Liver (tissue), 9 donors: Measurements from ENCODE around the gene PRR5L. TPM values are rescaled to one million over a fixed set of nuclear protein-coding genes. Genes with fewer than 3 reads are reported as not detected.

ENCODE experiments used
- DNase-seq: peaks from one replicate; pipeline ENCODE4 v3.0.0-alpha.2; 2017; ENCODE audit warnings: low spot score
- H3K27ac ChIP-seq, 2 donors: one replicate each; pipeline ENCODE4 v1.7.0; 2013; ENCODE audit warnings: inconsistent platforms in 2 of 2, low read length in 2 of 2, control low read depth in 1 of 2, low read depth in 1 of 2, mild to moderate bottlenecking in 1 of 2
- H3K27me3 ChIP-seq, 4 donors: one replicate each; pipeline versions ENCODE4 v1.6.1 to v1.7.0; 2013; ENCODE audit warnings: low read length in 3 of 4, inconsistent platforms in 1 of 4, mild to moderate bottlenecking in 1 of 4, moderate library complexity in 1 of 4; ENCODE audit not compliant: control insufficient read depth in 4 of 4, insufficient read depth in 4 of 4
- H3K36me3 ChIP-seq, 4 donors: one replicate each; pipeline versions ENCODE4 v1.6.1 to v1.7.0; 2013; ENCODE audit warnings: low read length in 3 of 4, mild to moderate bottlenecking in 3 of 4, low read depth in 1 of 4, moderate library complexity in 1 of 4; ENCODE audit not compliant: control insufficient read depth in 4 of 4, insufficient read depth in 3 of 4
- H3K4me1 ChIP-seq, 4 donors: one replicate each; pipeline versions ENCODE4 v1.6.1 to v1.7.0; 2013; ENCODE audit warnings: low read length in 3 of 4, mild to moderate bottlenecking in 3 of 4, moderate library complexity in 1 of 4; ENCODE audit not compliant: control insufficient read depth in 4 of 4, insufficient read depth in 4 of 4
- H3K4me3 ChIP-seq, 3 donors: one replicate each; pipeline versions ENCODE4 v1.6.1 to v1.7.0; 2013; ENCODE audit warnings: low read length in 3 of 3, control low read depth in 1 of 3, low read depth in 1 of 3, mild to moderate bottlenecking in 1 of 3
- H3K9ac ChIP-seq, 2 donors: one replicate each; pipeline ENCODE4 v1.7.0; 2013; ENCODE audit warnings: low read length in 2 of 2, mild to moderate bottlenecking in 2 of 2, moderate library complexity in 2 of 2, control low read depth in 1 of 2, low read depth in 1 of 2
- H3K9me3 ChIP-seq, 4 donors: one replicate each; pipeline versions ENCODE4 v1.6.1 to v1.7.0; 2013; ENCODE audit warnings: low read length in 3 of 4; ENCODE audit not compliant: control insufficient read depth in 4 of 4
- ATF3 ChIP-seq: IDR thresholded peaks from 2 replicates; pipeline ENCODE4 v1.6.1; 2016; ENCODE audit warnings: antibody characterized with exemption
- CTCF ChIP-seq: fragments of 150-350 bp; IDR thresholded peaks from 2 replicates; pipeline ENCODE4 v1.5.1; 2017; ENCODE audit warnings: improper control_type of control experiment, low read depth, low read length; ENCODE audit not compliant: missing input control
- EGR1 ChIP-seq, 2 donors: IDR thresholded peaks; 2 replicates each; pipeline ENCODE4 v1.6.1; 2016 to 2018; ENCODE audit warnings: antibody characterized with exemption in 2 of 2, low read depth in 2 of 2
- FOXA1 ChIP-seq: IDR thresholded peaks from 2 replicates; pipeline ENCODE4 v1.6.1; 2016; ENCODE audit warnings: antibody characterized with exemption
- FOXA2 ChIP-seq: IDR thresholded peaks from 2 replicates; pipeline ENCODE4 v1.6.1; 2016; ENCODE audit warnings: antibody characterized with exemption
- GABPA ChIP-seq, 2 donors: IDR thresholded peaks in 1 of 2; conservative IDR thresholded peaks in 1 of 2; 2 replicates each; pipeline ENCODE4 v1.6.1; 2016; ENCODE audit warnings: antibody characterized with exemption in 2 of 2, mild to moderate bottlenecking in 1 of 2, moderate library complexity in 1 of 2
- HNF4G ChIP-seq: IDR thresholded peaks from 2 replicates; pipeline ENCODE4 v1.6.1; 2016; ENCODE audit warnings: antibody characterized with exemption
- JUND ChIP-seq, 2 donors: IDR thresholded peaks; 2 replicates each; pipeline ENCODE4 v1.6.1; 2016; ENCODE audit warnings: antibody characterized with exemption in 2 of 2
- MAX ChIP-seq: IDR thresholded peaks from 2 replicates; pipeline ENCODE4 v1.6.1; 2016; ENCODE audit warnings: antibody characterized with exemption
- NR2F2 ChIP-seq: IDR thresholded peaks from 2 replicates; pipeline ENCODE4 v1.6.1; 2016; ENCODE audit warnings: antibody characterized with exemption
- RAD21 ChIP-seq, 2 donors: IDR thresholded peaks; 2 replicates each; pipeline ENCODE4 v1.6.1; 2016; ENCODE audit warnings: antibody characterized with exemption in 2 of 2, mild to moderate bottlenecking in 2 of 2
- REST ChIP-seq: IDR thresholded peaks from 2 replicates; pipeline ENCODE4 v1.6.1; 2016; ENCODE audit warnings: antibody characterized with exemption, mild to moderate bottlenecking
- RXRA ChIP-seq, 2 donors: IDR thresholded peaks; 2 replicates each; pipeline ENCODE4 v1.6.1; 2017 to 2018; ENCODE audit warnings: antibody characterized with exemption in 2 of 2, mild to moderate bottlenecking in 1 of 2
- SP1 ChIP-seq: IDR thresholded peaks from 2 replicates; pipeline ENCODE4 v1.6.1; 2018; ENCODE audit warnings: antibody characterized with exemption, mild to moderate bottlenecking
- TAF1 ChIP-seq: conservative IDR thresholded peaks from 2 replicates; pipeline ENCODE4 v1.6.1; 2016; ENCODE audit warnings: antibody characterized with exemption, mild to moderate bottlenecking
- YY1 ChIP-seq: IDR thresholded peaks from 2 replicates; pipeline ENCODE4 v1.6.1; 2016; ENCODE audit warnings: antibody characterized with exemption, mild to moderate bottlenecking
- ZBTB33 ChIP-seq: IDR thresholded peaks from 2 replicates; pipeline ENCODE4 v1.6.1; 2016; ENCODE audit warnings: antibody characterized with exemption
- WGBS: extraction: QIAGEN DNeasy Blood & Tissue Kit; methylation state at CpG from one replicate; pipeline ENCODE4 v1.1.7; 2013; 5-methylcytosine and 5-hydroxymethylcytosine counted together
- polyA plus RNA-seq, 2 donors: library from polyadenylated mRNA; stranded (reverse) in 1 of 2; unstranded in 1 of 2; fragments of 200-250 nt in 1 of 2; fragments of >200 nt in 1 of 2; fragmentation: Nextera tagmentation in 1 of 2; extraction: Ambion mirVana in 1 of 2; gene quantifications; one replicate each; pipeline versions ENCODE4 v1.2.1 to v1.2.3, GENCODE V29; 2013 to 2015
- total RNA-seq, 2 donors: library from RNA; depleted of rRNA; stranded (reverse); fragments of >200 nt; gene quantifications; one replicate each; pipeline ENCODE4 v1.2.3, GENCODE V29; 2014
- donor health status: healthy.
- donor health status: healthy.
- donor health status: healthy.
- donor health status: healthy.
- donor health status: healthy.

PRR5L gene
- total and polyA plus RNA-seq, 4 donors: 1.2 to 8.5 (median 4.5) TPM

GRCh38 chr11:36270701-36271100, 25.4 kb upstream of the PRR5L start:
- Histone ChIP-seq H3K9me3 (no peaks in the 10 kb centered on the region), H3K27me3 (no peaks in the 10 kb centered on the region), H3K4me1 (peaks cover 10 to 26% (median 25%) of the 10 kb centered on the region in 4 donors), H3K4me3 (no peak overlapping the region), H3K27ac (no peak overlapping the region), H3K9ac (no peak overlapping the region), H3K36me3 (peaks cover 4 to 37% (median 28%) of the 10 kb centered on the region in 4 donors)
- no peak for TF ChIP-seq JUND (IDR thresholded peaks at IDR 0.05)
- TF ChIP-seq SP1: no peak
- TF ChIP-seq RAD21 (IDR thresholded peaks at IDR 0.05): no peak
- no peak for TF ChIP-seq EGR1 (IDR thresholded peaks at IDR 0.05; ENCODE audit: low read depth in 2 of 2)
- no peak for TF ChIP-seq NR2F2
- no peak for TF ChIP-seq MAX
- TF ChIP-seq ATF3: no peak
- TF ChIP-seq YY1: no peak
- WGBS: 96% methylated on average over 9 of the region's 9 CpGs
- DNase-seq: no peak

GRCh38 chr11:36271794-36272407, 24.2 kb upstream of the PRR5L start:
- H3K9ac ChIP-seq: no peak overlapping the region
- H3K4me3 ChIP-seq: no peak overlapping the region
- H3K27me3 ChIP-seq: no peaks in the 10 kb centered on the region
- 88% methylated on average over 5 of the region's 5 CpGs for WGBS
- DNase-seq: no peak
- H3K9me3 ChIP-seq: no peaks in the 10 kb centered on the region
- H3K27ac ChIP-seq: no peak overlapping the region
- no peak for TF ChIP-seq FOXA1
- no peak for TF ChIP-seq YY1
- TF ChIP-seq TAF1: no peak
- TF ChIP-seq MAX: no peak
- H3K36me3 ChIP-seq: peaks cover 5 to 46% (median 31%) of the 10 kb centered on the region in 4 donors
- H3K4me1 ChIP-seq: peaks cover 6 to 18% (median 14%) of the 10 kb centered on the region in 4 donors

- Histone ChIP-seq H3K27ac (no peak overlapping the region), H3K4me1 (peaks cover 0 to 6% (median 3%) of the 10 kb centered on the region in 4 donors), H3K4me3 (no peak overlapping the region), H3K9me3 (no peaks in the 10 kb centered on the region), H3K9ac (no peak overlapping the region), H3K27me3 (no peaks in the 10 kb centered on the region), H3K36me3 (peaks cover 6 to 48% (median 33%) of the 10 kb centered on the region in 4 donors)
- WGBS: 93% methylated on average over 3 of the region's 3 CpGs
- DNase-seq: no peak
- TF ChIP-seq EGR1 (IDR thresholded peaks at IDR 0.05; ENCODE audit: low read depth in 2 of 2) (no peak), TAF1 (no peak), RXRA (IDR thresholded peaks at IDR 0.05) (no peak), ZBTB33 (no peak), ATF3 (no peak), NR2F2 (no peak), FOXA2 (no peak), CTCF (no peak), HNF4G (no peak), RAD21 (IDR thresholded peaks at IDR 0.05) (no peak), FOXA1 (no peak), JUND (IDR thresholded peaks at IDR 0.05) (no peak), YY1 (no peak), GABPA (IDR thresholded peaks at IDR 0.05 in 1 of 2, conservative IDR thresholded peaks at IDR 0.05 in 1 of 2) (no peak), REST (no peak), MAX (no peak)
Observed at GRCh38 chr11:36273110-36273509, 23.0 kb upstream of the PRR5L start.
